Neural progenitor cell (in vitro differentiated cells): ENCODE data around the gene THAP11. TPM values are rescaled to one million over a fixed set of nuclear protein-coding genes. Genes with fewer than 3 reads are reported as not detected.
A peak's percentile ranks its signal among the peaks of the same experiment; 100 is the strongest.

Experiments used
- DNase-seq: peaks from one replicate; pipeline ENCODE4 v3.0.0-alpha.2; 2016; ENCODE audit warnings: low spot score
- H2AFZ ChIP-seq: fragments of 200-600 bp; sonication (generic); replicated peaks from 2 replicates; pipeline ENCODE4 v1.6.1; 2016; ENCODE audit warnings: antibody characterized with exemption
- H3F3A ChIP-seq: fragments of 200-600 bp; sonication (generic); 2 replicates; pipeline ENCODE4 v1.6.1; 2016; ENCODE audit warnings: antibody characterized with exemption, low read depth
- H3K27ac ChIP-seq: fragments of 200-600 bp; sonication (generic); 2 replicates; pipeline ENCODE4 v1.5.1; 2016; ENCODE audit warnings: mild to moderate bottlenecking
- H3K27me3 ChIP-seq: fragments of 200-600 bp; sonication (generic); 2 replicates; pipeline ENCODE4 v1.6.1; 2016; ENCODE audit warnings: mild to moderate bottlenecking, moderate library complexity
- H3K36me3 ChIP-seq: fragments of 200-600 bp; sonication (generic); 2 replicates; pipeline ENCODE4 v1.5.1; 2016
- H3K4me1 ChIP-seq: fragments of 200-600 bp; sonication (generic); 2 replicates; pipeline ENCODE4 v1.6.1; 2016; ENCODE audit warnings: mixed run types
- H3K4me2 ChIP-seq: fragments of 200-600 bp; sonication (generic); 2 replicates; pipeline ENCODE4 v1.6.1; 2016
- H3K4me3 ChIP-seq: fragments of 200-600 bp; sonication (generic); 2 replicates; pipeline ENCODE4 v1.5.1; 2016
- H3K79me2 ChIP-seq: fragments of 200-600 bp; sonication (generic); 2 replicates; pipeline ENCODE4 v1.6.1; 2016; ENCODE audit warnings: low read depth
- H3K9ac ChIP-seq: fragments of 200-600 bp; sonication (generic); 2 replicates; pipeline ENCODE4 v1.6.1; 2016
- H3K9me3 ChIP-seq: fragments of 200-600 bp; sonication (generic); 2 replicates; pipeline ENCODE4 v1.5.1; 2016; ENCODE audit warnings: low read depth
- H4K20me1 ChIP-seq: fragments of 200-600 bp; sonication (generic); 2 replicates; pipeline ENCODE4 v1.6.1; 2016; ENCODE audit warnings: low read depth
- H3K27ac Mint-ChIP-seq: 3 replicates; pipeline ENCODE4 v1.8.0; 2021; ENCODE audit warnings: mixed read lengths
- H3K27me3 Mint-ChIP-seq: 2 replicates; pipeline ENCODE4 v1.8.0; 2022; ENCODE audit warnings: low read depth, mild to moderate bottlenecking, inconsistent platforms, moderate library complexity, mixed read lengths; ENCODE audit not compliant: insufficient read depth
- H3K36me3 Mint-ChIP-seq: 3 replicates; pipeline ENCODE4 v1.8.0; 2021; ENCODE audit warnings: mixed read lengths
- H3K4me1 Mint-ChIP-seq: 3 replicates; pipeline ENCODE4 v1.8.0; 2021; ENCODE audit warnings: mixed read lengths
- H3K4me3 Mint-ChIP-seq: 3 replicates; pipeline ENCODE4 v1.8.0; 2021; ENCODE audit warnings: mild to moderate bottlenecking, moderate library complexity, mixed read lengths
- H3K9me3 Mint-ChIP-seq: 3 replicates; pipeline ENCODE4 v1.8.0; 2020; ENCODE audit warnings: mixed read lengths
- CTCF ChIP-seq: fragments of 200-600 bp; sonication (generic); IDR thresholded peaks from 2 replicates; pipeline ENCODE4 v1.5.1; 2017; ENCODE audit warnings: antibody characterized with exemption, mild to moderate bottlenecking
- EZH2 ChIP-seq: fragments of 200-600 bp; sonication (generic); IDR thresholded peaks from 2 replicates; pipeline ENCODE4 v1.6.1; 2017; ENCODE audit warnings: antibody characterized with exemption, mild to moderate bottlenecking, moderate library complexity
- EZH2phosphoT487 ChIP-seq: fragments of 200-600 bp; sonication (generic); IDR thresholded peaks from 2 replicates; pipeline ENCODE4 v1.6.1; 2017; ENCODE audit warnings: antibody characterized with exemption
- total RNA-seq: library from RNA; depleted of rRNA; stranded (reverse); fragments of >200 nt; gene quantifications from 2 replicates; pipeline ENCODE4 v1.2.3, GENCODE V29; 2015; ENCODE audit warnings: low replicate concordance

Gene THAP11
- total RNA-seq, 1 donor from 2014 or later: 27.3 TPM

- no peak overlapping the region for H3K4me3 ChIP-seq
- H3K27ac ChIP-seq: no peak overlapping the region
- H3K9me3 ChIP-seq: no peaks in the 10 kb centered on the region
- no peak overlapping the region for H3K9ac ChIP-seq
- H3K4me1 ChIP-seq: peaks cover under 1% of the 10 kb centered on the region
- peaks cover 2% of the 10 kb centered on the region for H3F3A ChIP-seq
- peak overlapping the region; percentile 60 for H3K27ac Mint-ChIP-seq
- no peaks in the 10 kb centered on the region for H3K36me3 ChIP-seq
- no peak overlapping the region for H3K4me3 Mint-ChIP-seq
- no peaks in the 10 kb centered on the region for H3K9me3 Mint-ChIP-seq
- peaks cover 16% of the 10 kb centered on the region for H3K4me1 Mint-ChIP-seq
- DNase-seq: no peak
- peaks cover 100% of the 10 kb centered on the region for H3K79me2 ChIP-seq
- H2AFZ ChIP-seq: no peak overlapping the region
- peaks cover 100% of the 10 kb centered on the region for H4K20me1 ChIP-seq
- peaks cover 24% of the 10 kb centered on the region for H3K36me3 Mint-ChIP-seq
- H3K27me3 Mint-ChIP-seq: peaks cover 2% of the 10 kb centered on the region
- no peak overlapping the region for H3K4me2 ChIP-seq
- no peaks in the 10 kb centered on the region for H3K27me3 ChIP-seq
- no peak for TF ChIP-seq EZH2phosphoT487
- TF ChIP-seq CTCF: no peak
- TF ChIP-seq EZH2: no peak
Observed at GRCh38 chr16:67857547-67858233, 15.6 kb downstream of the THAP11 start.

DNA sequence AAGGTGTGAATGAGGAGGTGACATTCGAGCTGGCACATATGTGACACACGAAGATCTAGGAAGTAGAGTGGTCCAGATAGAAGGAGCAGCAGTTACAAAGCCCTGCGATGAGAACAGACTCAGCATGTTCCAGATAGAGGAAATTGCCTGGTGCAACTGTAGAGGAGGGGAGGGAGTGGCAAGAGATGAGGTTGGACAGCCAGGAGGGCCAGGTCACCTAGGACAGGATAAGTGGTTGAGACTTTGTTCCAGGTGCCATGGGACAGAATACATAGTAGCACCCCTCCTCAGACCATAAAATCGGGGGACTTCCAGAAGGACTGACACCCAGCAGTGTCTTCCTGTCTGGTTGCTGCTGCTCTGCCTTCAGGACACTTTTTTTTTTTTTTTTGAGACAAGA is 16.4 kb downstream of the THAP11 start:
- Histone ChIP-seq H3K27me3 (no peaks in the 10 kb centered on the region), H3K27ac (no peak overlapping the region), H3K9ac (no peak overlapping the region), H2AFZ (no peak overlapping the region), H3K4me3 (no peak overlapping the region), H3K4me1 (peaks cover 5% of the 10 kb centered on the region), H3K79me2 (peaks cover 100% of the 10 kb centered on the region), H3F3A (peaks cover 2% of the 10 kb centered on the region), H3K36me3 (no peaks in the 10 kb centered on the region), H3K4me2 (no peak overlapping the region), H3K9me3 (no peaks in the 10 kb centered on the region), H4K20me1 (peaks cover 100% of the 10 kb centered on the region)
- Mint-ChIP-seq H3K4me1 (peaks cover 20% of the 10 kb centered on the region), H3K36me3 (peaks cover 26% of the 10 kb centered on the region), H3K4me3 (no peak overlapping the region), H3K27me3 (peaks cover 2% of the 10 kb centered on the region), H3K27ac (peak overlapping the region; percentile 8), H3K9me3 (no peaks in the 10 kb centered on the region)
- no peak for DNase-seq
- TF ChIP-seq EZH2: no peak
- TF ChIP-seq EZH2phosphoT487: no peak
- no peak for TF ChIP-seq CTCF

- H3K27me3 Mint-ChIP-seq: peaks cover 7% of the 10 kb centered on the region
- Histone ChIP-seq H3K79me2 (peaks cover 98% of the 10 kb centered on the region), H3K36me3 (no peaks in the 10 kb centered on the region), H3K27ac (peak overlapping the region; percentile 14), H3K4me2 (no peak overlapping the region), H3F3A (peaks cover 8% of the 10 kb centered on the region), H3K27me3 (no peaks in the 10 kb centered on the region), H4K20me1 (peaks cover 99% of the 10 kb centered on the region), H3K4me3 (no peak overlapping the region), H3K4me1 (peaks cover 8% of the 10 kb centered on the region), H3K9me3 (no peaks in the 10 kb centered on the region), H3K9ac (no peak overlapping the region), H2AFZ (no peak overlapping the region)
- DNase-seq: no peak
- H3K4me1 Mint-ChIP-seq: peaks cover 19% of the 10 kb centered on the region
- H3K4me3 Mint-ChIP-seq: no peak overlapping the region
- TF ChIP-seq EZH2phosphoT487: no peak
- no peak for TF ChIP-seq EZH2
- no peak for TF ChIP-seq CTCF
- H3K27ac Mint-ChIP-seq: no peak overlapping the region
- no peaks in the 10 kb centered on the region for H3K9me3 Mint-ChIP-seq
- H3K36me3 Mint-ChIP-seq: peaks cover 30% of the 10 kb centered on the region
Observed at GRCh38 chr16:67860589-67861398, 18.7 kb downstream of the THAP11 start.
